ENCODE data around the gene SYNJ2. TPM values are rescaled to one million over a fixed set of nuclear protein-coding genes. Genes with fewer than 3 reads are reported as not detected.
A peak's percentile ranks its signal among the peaks of the same experiment; 100 is the strongest.

SYNJ2 gene
- total and polyA plus RNA-seq, 2 donors (not counting 3 experiments of a cell fraction or from before 2014, with no cell fraction given) = 35.1 to 78.2 TPM

GRCh38 chr6:158018041-158018771 is 36.5 kb downstream of the SYNJ2 start:
- ChIA-PET POLR2A (interaction anchor here (1.5 kb wide), 2 partner anchors 8 to 23 kb away, joined by 8 to 10 read pairs; no protein-coding TSS in a partner anchor), CTCF (interaction anchor here (0.7 to 2.2 kb wide), 7 partner anchors 8 to 556 kb away, joined by 3 to 17 read pairs (median 4); partner anchors contain the start of gene SYNJ2)
- H3K4me1 ChIP-seq (ENCODE audit: control insufficient read depth, extremely low read depth, insufficient read depth, low read length) = peaks cover 54% of the 10 kb centered on the region
- H3K9ac ChIP-seq (replicated peaks; ENCODE audit: extremely low read depth, insufficient read depth, low read length) = peak overlapping the region; percentile 11
- dilution Hi-C loops (cut with MboI; ENCODE audit: extremely low pct_ligation_motif_present, low sequenced_read_pairs) (no loop called here), intact Hi-C loops (cut with micrococcal nuclease) (no loop called here)
- DNase-seq (ENCODE audit: low read depth, low spot score) = peak; percentile 60
- H3K4me3 ChIP-seq (replicated peaks in 1 of 3; ENCODE audit: insufficient read depth in 1 of 3, low read depth in 1 of 3, low read length in 3 of 3) = peak overlapping the region in 1 of 3 experiments; percentile 7
- H3K79me2 ChIP-seq (ENCODE audit: control insufficient read depth, insufficient read depth, low read length) = peaks cover 86% of the 10 kb centered on the region
- TF ChIP-seq EZH2 (IDR thresholded peaks at IDR 0.05; ENCODE audit: borderline replicate concordance, low read depth, low read length, severe bottlenecking) (no peak), JUN (IDR thresholded peaks at IDR 0.05; ENCODE audit: borderline replicate concordance, insufficient read depth, insufficient read length, low read depth) (no peak), MYC (IDR thresholded peaks at IDR 0.05; ENCODE audit: low read depth, low read length) (no peak), FOS (IDR thresholded peaks at IDR 0.05; ENCODE audit: borderline replicate concordance, insufficient read depth, low read length) (no peak), POLR2A (IDR thresholded peaks at IDR 0.05; ENCODE audit: low read depth, low read length) (no peak), GATA2 (IDR thresholded peaks at IDR 0.05; ENCODE audit: insufficient read depth, insufficient read length, low read depth, low read length) (no peak)
- TF ChIP-seq, protein P1, sequence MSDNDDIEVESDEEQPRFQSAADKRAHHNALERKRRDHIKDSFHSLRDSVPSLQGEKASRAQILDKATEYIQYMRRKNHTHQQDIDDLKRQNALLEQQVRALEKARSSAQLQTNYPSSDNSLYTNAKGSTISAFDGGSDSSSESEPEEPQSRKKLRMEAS (IDR thresholded peaks at IDR 0.05; ENCODE audit: insufficient read depth, insufficient read length) = no peak
- no peaks in the 10 kb centered on the region for H3K9me3 ChIP-seq (replicated peaks; ENCODE audit: control insufficient read depth, insufficient read depth, low read length)
- no peaks in the 10 kb centered on the region for H3K9me1 ChIP-seq (replicated peaks; ENCODE audit: control insufficient read depth, extremely low read depth, insufficient read depth, low read length)
- peak overlapping the region; percentile 23 for H3K4me2 ChIP-seq (ENCODE audit: insufficient read depth, low read length)
- no TSS peak for BruUV-seq (replicated peaks)
- H4K20me1 ChIP-seq (replicated peaks; ENCODE audit: control insufficient read depth, extremely low read depth, insufficient read depth, low read length) = no peaks in the 10 kb centered on the region
- no peak for FAIRE-seq
- H3K36me3 ChIP-seq (ENCODE audit: control insufficient read depth in 2 of 2, extremely low read depth in 1 of 2, insufficient read depth in 2 of 2, low read length in 2 of 2) = peaks cover 0 to 3% of the 10 kb centered on the region in 2 experiments
- peak overlapping the region; percentile 85 for H3K27ac ChIP-seq (ENCODE audit: insufficient read depth, low read depth, low read length)
- H3K27me3 ChIP-seq (ENCODE audit: control insufficient read depth in 2 of 2, insufficient read depth in 2 of 2, low read length in 2 of 2) = no peaks in the 10 kb centered on the region
- H2AFZ ChIP-seq (ENCODE audit: low read depth, low read length) = no peak overlapping the region
